GM19193 (cell line): ENCODE results near the gene THOC1.

Experiments
- POLR2A ChIP-seq: IDR thresholded peaks from 4 replicates; pipeline ENCODE4 v1.6.1; 2011; ENCODE audit not compliant: insufficient read depth, insufficient read length; ENCODE audit errors: extremely low read depth

The THOC1 gene

GRCh38 chr18:240175-240574, 27.7 kb downstream of the THOC1 start:
- TF ChIP-seq POLR2A = no peak

GRCh38 chr18:231563-231962, 36.3 kb downstream of the THOC1 start:
- no peak for TF ChIP-seq POLR2A

- no peak for TF ChIP-seq POLR2A
Observed at GRCh38 chr18:228586-228985, 39.3 kb downstream of the THOC1 start.

- no peak for TF ChIP-seq POLR2A
Observed at GRCh38 chr18:227902-228301, 39.9 kb downstream of the THOC1 start.

GRCh38 chr18:227374-227773, 40.5 kb downstream of the THOC1 start:
- no peak for TF ChIP-seq POLR2A

- TF ChIP-seq POLR2A = no peak
Observed at GRCh38 chr18:225745-226144, 42.1 kb downstream of the THOC1 start.

GRCh38 chr18:220708-221107, 47.1 kb downstream of the THOC1 start:
- TF ChIP-seq POLR2A = no peak

GRCh38 chr18:217532-218336, 50.1 kb downstream of the THOC1 start:
- no peak for TF ChIP-seq POLR2A

- no peak for TF ChIP-seq POLR2A
Observed at GRCh38 chr18:215448-216010, 52.3 kb downstream of the THOC1 start.

- no peak for TF ChIP-seq POLR2A
Observed at GRCh38 chr18:213966-214365, 53.9 kb downstream of the THOC1 start.

GRCh38 chr18:213505-213904, 54.3 kb downstream of the THOC1 start:
- TF ChIP-seq POLR2A = no peak

GRCh38 chr18:212780-213179, 55.1 kb downstream of the THOC1 start:
- no peak for TF ChIP-seq POLR2A

GRCh38 chr18:211582-211981, 56.3 kb downstream of the THOC1 start:
- TF ChIP-seq POLR2A = no peak

- no peak for TF ChIP-seq POLR2A
Observed at GRCh38 chr18:210733-211132, 57.1 kb downstream of the THOC1 start.

- TF ChIP-seq POLR2A = no peak
Observed at GRCh38 chr18:210075-210474, 57.8 kb downstream of the THOC1 start.

- no peak for TF ChIP-seq POLR2A
Observed at GRCh38 chr18:199768-200167, 68.1 kb downstream of the THOC1 start.
